RPMI8226 (cell line): ENCODE data around the gene MED13L.

Experiments used
- DNase-seq: peaks from one replicate; pipeline ENCODE4 v3.0.0-alpha.2; 2015

Gene MED13L

GRCh38 chr12:116123451-116124258 lies 153.8 kb downstream of the MED13L start:
- no peak for DNase-seq

GRCh38 chr12:116122628-116123027 lies 154.9 kb downstream of the MED13L start:
- no peak for DNase-seq

GRCh38 chr12:116121453-116121871 lies 156.0 kb downstream of the MED13L start:
- DNase-seq, result no peak

GRCh38 chr12:116116650-116117424 lies 160.7 kb downstream of the MED13L start:
- DNase-seq, result no peak

- no peak for DNase-seq
These were observed 163.9 kb downstream of the MED13L start for GRCh38 chr12:116113398-116114130.

GRCh38 chr12:116106870-116107269 lies 170.6 kb downstream of the MED13L start:
- no peak for DNase-seq

GRCh38 chr12:116104167-116104767 lies 173.2 kb downstream of the MED13L start:
- DNase-seq, result no peak

- no peak for DNase-seq
These were observed 175.5 kb downstream of the MED13L start for GRCh38 chr12:116101991-116102390.

GRCh38 chr12:116099652-116100432 lies 177.7 kb downstream of the MED13L start:
- DNase-seq, result no peak

GRCh38 chr12:116096874-116097273 lies 180.6 kb downstream of the MED13L start:
- DNase-seq, result no peak

- DNase-seq, result no peak
These were observed 183.0 kb downstream of the MED13L start for GRCh38 chr12:116094475-116094874.

GRCh38 chr12:116093915-116094314 lies 183.6 kb downstream of the MED13L start:
- no peak for DNase-seq

GRCh38 chr12:116092776-116093175 lies 184.7 kb downstream of the MED13L start:
- no peak for DNase-seq

GRCh38 chr12:116092162-116092561 lies 185.3 kb downstream of the MED13L start:
- no peak for DNase-seq

GRCh38 chr12:116091579-116091978 lies 185.9 kb downstream of the MED13L start:
- no peak for DNase-seq

- no peak for DNase-seq
These were observed 187.0 kb downstream of the MED13L start for GRCh38 chr12:116090516-116090915.

- no peak for DNase-seq
These were observed 188.4 kb downstream of the MED13L start for GRCh38 chr12:116089080-116089479.

GRCh38 chr12:116087962-116088361 lies 189.5 kb downstream of the MED13L start:
- no peak for DNase-seq

GRCh38 chr12:116087399-116087798 lies 190.1 kb downstream of the MED13L start:
- DNase-seq, result no peak

- DNase-seq, result no peak
These were observed 197.1 kb downstream of the MED13L start for GRCh38 chr12:116080415-116080814.

- no peak for DNase-seq
These were observed 199.1 kb downstream of the MED13L start for GRCh38 chr12:116078396-116078795.

GRCh38 chr12:116077431-116077830 lies 200.1 kb downstream of the MED13L start:
- no peak for DNase-seq
